DOHH2 (cell line): Measurements from ENCODE around the gene STAM.

Source experiments
- H3F3A ChIP-seq: fragments of 200-600 bp; sonication (generic), shearing (Covaris generic); 2 replicates; pipeline ENCODE4 v1.6.0; 2016; ENCODE audit warnings: antibody characterized with exemption, mild to moderate bottlenecking; ENCODE audit not compliant: control insufficient read depth, insufficient read depth
- H3K27ac ChIP-seq: fragments of 200-600 bp; sonication (generic); 2 replicates; pipeline ENCODE4 v1.5.1; 2014; ENCODE audit warnings: low read depth, mild to moderate bottlenecking, low read length, moderate library complexity
- H3K27me3 ChIP-seq: fragments of 200-600 bp; sonication (generic); 2 replicates; pipeline ENCODE4 v1.6.1; 2014; ENCODE audit warnings: mild to moderate bottlenecking, low read length, mixed read lengths; ENCODE audit not compliant: control insufficient read depth
- H3K36me3 ChIP-seq: fragments of 200-600 bp; sonication (generic); 2 replicates; pipeline ENCODE4 v1.6.1; 2014; ENCODE audit warnings: mild to moderate bottlenecking, low read length, moderate library complexity, mixed read lengths; ENCODE audit not compliant: control insufficient read depth
- H3K4me1 ChIP-seq: fragments of 200-600 bp; sonication (generic); 2 replicates; pipeline ENCODE4 v1.6.1; 2014; ENCODE audit warnings: mild to moderate bottlenecking, low read length, mixed read lengths; ENCODE audit not compliant: control insufficient read depth
- H3K4me2 ChIP-seq: fragments of 200-600 bp; sonication (generic); 2 replicates; pipeline ENCODE4 v1.6.0; 2014; ENCODE audit warnings: mild to moderate bottlenecking, low read length, moderate library complexity
- H3K4me3 ChIP-seq: fragments of 200-600 bp; sonication (generic); 2 replicates; pipeline ENCODE4 v1.5.1; 2014; ENCODE audit warnings: mild to moderate bottlenecking, low read length, mixed read lengths
- H3K79me2 ChIP-seq: fragments of 200-600 bp; sonication (generic); 2 replicates; pipeline ENCODE4 v1.6.1; 2014; ENCODE audit warnings: mild to moderate bottlenecking, low read length, mixed read lengths; ENCODE audit not compliant: control insufficient read depth
- H3K9me2 ChIP-seq: fragments of 200-600 bp; sonication (generic); replicated peaks from 2 replicates; pipeline ENCODE4 v1.6.1; 2014; ENCODE audit warnings: mild to moderate bottlenecking, low read length, mixed read lengths; ENCODE audit not compliant: control insufficient read depth
- H3K9me3 ChIP-seq: fragments of 200-600 bp; sonication (generic); 2 replicates; pipeline ENCODE4 v1.6.1; 2014; ENCODE audit warnings: antibody characterized with exemption, low read length, mixed read lengths; ENCODE audit not compliant: control insufficient read depth, insufficient read depth
- H4K20me1 ChIP-seq: fragments of 200-600 bp; sonication (generic); 2 replicates; pipeline ENCODE4 v1.6.0; 2014; ENCODE audit warnings: low read depth, mild to moderate bottlenecking, antibody characterized with exemption, low read length, moderate library complexity; ENCODE audit not compliant: control insufficient read depth, insufficient read depth
- CTCF ChIP-seq: fragments of 200-600 bp; sonication (generic); IDR thresholded peaks from one replicate; pipeline ENCODE4 v1.5.1; 2014; ENCODE audit warnings: antibody characterized with exemption, mild to moderate bottlenecking, low read depth, low read length; ENCODE audit not compliant: poor library complexity, severe bottlenecking
- EZH2phosphoT487 ChIP-seq: fragments of 200-600 bp; sonication (generic); IDR thresholded peaks from 2 replicates; pipeline ENCODE4 v1.6.1; 2017; ENCODE audit warnings: borderline replicate concordance, mild to moderate bottlenecking, antibody characterized with exemption, low read length, moderate library complexity, mixed read lengths

Gene STAM

GRCh38 chr10:17607603-17608332 lies 36.2 kb upstream of the STAM start:
- Histone ChIP-seq H3K9me3 (no peaks in the 10 kb centered on the region), H3K27ac (no peak overlapping the region), H3K9me2 (no peaks in the 10 kb centered on the region), H3K36me3 (no peaks in the 10 kb centered on the region), H3K79me2 (no peaks in the 10 kb centered on the region), H3K4me2 (no peak overlapping the region), H3K27me3 (no peaks in the 10 kb centered on the region), H3K4me1 (peaks cover 3% of the 10 kb centered on the region; the same call in 1 of the 2 replicates), H3F3A (no peaks in the 10 kb centered on the region), H4K20me1 (no peaks in the 10 kb centered on the region), H3K4me3 (no peak overlapping the region)
- TF ChIP-seq EZH2phosphoT487 (no peak), CTCF (peak; percentile 83)

- Histone ChIP-seq H3K27ac (no peak overlapping the region), H3K79me2 (no peaks in the 10 kb centered on the region), H3K9me2 (no peaks in the 10 kb centered on the region), H3K27me3 (no peaks in the 10 kb centered on the region), H3K4me3 (no peak overlapping the region), H4K20me1 (no peaks in the 10 kb centered on the region), H3F3A (no peaks in the 10 kb centered on the region), H3K9me3 (no peaks in the 10 kb centered on the region), H3K36me3 (no peaks in the 10 kb centered on the region), H3K4me2 (no peak overlapping the region), H3K4me1 (peaks cover 3% of the 10 kb centered on the region; the same call in 1 of the 2 replicates)
- no peak for TF ChIP-seq EZH2phosphoT487
- TF ChIP-seq CTCF, result no peak
Observed at GRCh38 chr10:17609523-17610079, 34.4 kb upstream of the STAM start.

- no peaks in the 10 kb centered on the region for H3K9me2 ChIP-seq
- H3K9me3 ChIP-seq, result no peaks in the 10 kb centered on the region
- no peaks in the 10 kb centered on the region for H3F3A ChIP-seq
- peaks cover 12% of the 10 kb centered on the region for H3K27me3 ChIP-seq
- TF ChIP-seq EZH2phosphoT487 (no peak), CTCF (no peak)
- H3K27ac ChIP-seq, result no peak overlapping the region
- no peaks in the 10 kb centered on the region for H3K79me2 ChIP-seq
- H3K36me3 ChIP-seq, result no peaks in the 10 kb centered on the region
- H3K4me1 ChIP-seq, result peaks cover 5% of the 10 kb centered on the region
- H3K4me2 ChIP-seq, result peak overlapping the region; percentile 76
- H3K4me3 ChIP-seq, result peak overlapping the region; percentile 62
- H4K20me1 ChIP-seq, result no peaks in the 10 kb centered on the region
Observed at GRCh38 chr10:17616403-17617030, 27.4 kb upstream of the STAM start.
